Midbrain (tissue), 1 donor: ENCODE data around the gene SLC17A8.
A peak's percentile ranks its signal among the peaks of the same experiment; 100 is the strongest.
"Not testable (repeated sequence)": the region's sequence is repeated elsewhere in the genome, so short reads cannot be mapped to it uniquely, and the experiment has no call there.

Source experiments
- DNase-seq: peaks from one replicate; lab custom pipeline; 2025; lab: John Stamatoyannopoulos, UW

SLC17A8 gene

DNA sequence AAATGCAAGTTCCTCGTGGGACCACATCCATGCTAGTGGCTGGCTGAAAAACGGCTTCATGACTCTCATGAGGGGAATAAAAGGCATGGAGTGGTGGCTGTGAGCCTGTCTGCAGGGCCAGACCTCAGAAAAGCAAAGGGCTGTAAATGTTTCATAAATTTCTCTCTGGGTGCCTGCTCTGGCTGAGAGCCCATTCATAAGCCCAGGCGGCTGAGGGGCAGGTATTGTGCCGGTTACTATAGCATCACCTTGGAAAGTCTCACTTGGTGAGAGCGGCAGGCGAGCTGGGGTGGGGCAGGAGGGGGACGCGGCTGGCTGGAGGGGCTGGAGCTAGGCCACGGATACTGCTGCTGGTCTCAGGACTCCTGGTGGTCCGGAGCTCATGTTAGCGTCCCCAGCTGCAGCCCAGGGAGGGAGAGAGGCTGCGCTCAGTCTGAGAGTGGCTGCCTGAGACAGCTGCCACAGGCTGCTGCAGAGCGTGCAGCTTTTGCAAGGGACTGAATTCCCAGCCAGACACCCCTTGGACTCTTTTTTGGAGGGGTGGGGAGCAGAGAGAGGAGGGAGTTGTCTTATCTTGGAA is at the start of gene SLC17A8:
Gene SLC17A8, plus strand, starts transcription at position 431 of the 580 bp plus-strand sequence. CDS start 318 bp downstream, outside the sequence.
- peak; percentile 1 for DNase-seq

DNA sequence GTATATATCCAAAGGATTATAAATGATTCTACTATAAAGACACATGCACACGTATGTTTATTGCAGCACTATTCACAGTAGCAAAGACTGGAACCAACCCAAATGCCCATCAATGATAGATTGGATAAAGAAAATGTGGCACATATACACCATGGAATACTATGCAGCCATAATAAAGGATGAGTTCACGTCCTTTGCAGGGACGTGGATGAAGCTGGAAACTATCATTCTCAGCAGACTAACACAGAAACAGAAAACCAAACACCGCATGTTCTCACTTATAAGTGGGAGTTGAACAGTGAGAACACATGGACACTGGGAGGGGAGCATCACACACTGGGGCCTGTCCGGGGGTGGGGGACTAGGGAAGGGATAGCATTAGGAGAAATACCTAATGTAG is 48.7 kb upstream of the SLC17A8 start:
- DNase-seq, result not testable (repeated sequence)

DNA sequence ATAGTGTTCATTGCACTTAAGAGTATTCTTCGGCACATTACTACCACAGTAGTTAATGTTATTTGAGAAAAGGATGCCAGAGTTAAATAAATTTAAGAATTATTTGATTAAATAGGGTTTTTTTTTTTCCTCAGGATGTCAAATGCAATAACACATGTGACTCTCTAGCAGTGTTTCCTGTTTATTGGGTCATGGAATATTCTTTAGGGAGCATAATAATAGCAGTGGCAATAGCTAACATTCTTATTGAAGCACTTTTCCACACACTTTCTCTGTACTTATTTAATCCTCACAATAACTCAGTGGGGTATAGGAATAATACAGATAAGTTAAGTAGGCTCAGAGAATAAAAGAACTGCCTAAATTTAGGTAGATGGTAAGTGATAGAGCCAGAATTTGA is 45.6 kb upstream of the SLC17A8 start:
- DNase-seq, result no peak

DNA sequence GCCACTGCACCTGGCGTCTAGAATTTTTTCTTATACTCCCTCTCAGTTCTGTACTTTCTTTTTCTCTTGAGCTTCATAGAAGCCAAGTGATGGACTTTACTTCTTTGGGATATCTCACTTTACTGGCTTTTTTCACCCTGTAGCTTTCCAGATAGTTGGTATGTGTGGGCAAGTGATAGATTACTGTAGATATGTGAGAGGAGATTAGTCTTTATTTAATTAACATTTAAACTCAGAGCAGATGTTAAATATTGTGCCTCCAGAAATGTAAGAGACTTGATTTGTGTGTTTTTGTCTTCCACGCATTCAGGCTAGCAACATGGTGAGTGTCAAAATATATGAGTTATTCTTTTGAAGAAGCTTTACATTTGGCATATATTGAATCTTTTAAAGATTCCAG is 39.5 kb upstream of the SLC17A8 start:
- DNase-seq, result no peak

DNA sequence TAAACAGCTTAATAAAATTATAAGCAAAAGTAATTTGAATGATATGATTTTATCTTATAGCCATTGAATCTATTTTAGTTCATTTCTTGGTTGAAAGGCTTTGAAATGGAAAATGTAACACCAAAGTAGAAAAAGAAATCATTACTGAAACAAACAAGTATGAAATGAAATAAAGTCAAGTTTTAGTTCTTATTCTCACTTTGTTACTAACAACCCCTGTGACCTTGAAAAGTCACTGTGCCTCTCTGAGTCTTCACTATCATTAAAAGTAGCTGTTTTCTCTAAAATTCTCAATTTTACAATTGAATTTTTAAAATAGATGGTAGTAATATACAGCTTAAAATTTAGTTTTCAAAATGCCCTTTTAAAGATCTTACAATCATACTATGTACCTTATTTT is 32.4 kb upstream of the SLC17A8 start:
- no peak for DNase-seq

DNA sequence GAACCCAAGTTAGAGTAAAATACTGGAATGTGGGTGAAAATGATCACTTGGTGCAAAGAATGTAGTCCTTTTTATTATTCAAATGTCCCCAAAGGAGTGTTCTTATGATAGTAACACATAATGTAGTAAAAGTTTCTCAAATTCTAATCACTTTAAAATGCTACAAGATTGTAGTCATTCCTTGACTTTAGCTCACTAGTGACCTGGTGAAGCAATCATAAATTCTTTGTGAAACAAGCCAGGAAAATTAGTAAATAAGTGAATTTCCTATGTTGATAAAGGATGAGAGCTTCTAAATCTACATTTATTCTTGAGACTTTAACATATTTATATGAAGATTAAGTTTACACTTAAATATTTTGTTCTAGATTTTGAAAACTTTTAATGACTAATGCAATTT is 30.7 kb upstream of the SLC17A8 start:
- DNase-seq, result no peak

DNA sequence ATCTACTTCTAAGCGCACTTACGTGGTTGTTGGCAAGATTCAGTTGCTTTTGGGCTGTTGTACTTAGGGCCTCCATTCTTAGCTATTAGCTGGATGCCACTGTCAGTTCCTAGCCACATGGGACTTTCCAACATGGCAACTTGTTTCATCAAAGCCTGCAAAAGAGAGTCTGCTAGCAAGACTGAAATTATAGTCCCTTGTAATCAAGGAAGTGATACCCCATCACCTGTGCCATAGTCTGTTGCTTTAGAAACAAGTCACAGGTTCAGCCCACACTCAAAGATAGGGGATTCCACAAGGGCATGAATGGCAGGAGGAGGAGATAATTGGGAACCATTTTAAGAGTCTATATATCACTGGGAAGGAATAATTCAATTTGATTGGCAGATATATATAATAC is 27.1 kb upstream of the SLC17A8 start:
- no peak for DNase-seq

DNA sequence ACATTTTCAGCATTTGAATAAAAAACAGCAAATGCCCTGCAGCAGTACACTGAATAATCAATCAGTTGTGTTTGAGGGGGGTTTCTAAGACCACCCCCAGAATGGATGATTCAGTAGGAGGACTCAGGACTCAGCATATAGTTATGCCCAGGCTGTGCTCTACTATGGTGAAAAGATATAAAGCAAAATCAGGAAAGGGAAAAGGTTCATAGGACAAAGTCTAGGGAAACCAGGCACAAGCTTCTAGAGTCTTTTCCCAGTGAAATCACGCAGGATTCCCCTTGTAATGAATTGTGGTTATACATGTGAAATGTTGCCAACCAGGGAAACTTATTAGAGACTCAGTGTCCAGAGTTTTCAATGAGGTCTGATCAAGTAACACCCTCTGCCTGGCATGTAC is 25.0 kb upstream of the SLC17A8 start:
- DNase-seq, result no peak

DNA sequence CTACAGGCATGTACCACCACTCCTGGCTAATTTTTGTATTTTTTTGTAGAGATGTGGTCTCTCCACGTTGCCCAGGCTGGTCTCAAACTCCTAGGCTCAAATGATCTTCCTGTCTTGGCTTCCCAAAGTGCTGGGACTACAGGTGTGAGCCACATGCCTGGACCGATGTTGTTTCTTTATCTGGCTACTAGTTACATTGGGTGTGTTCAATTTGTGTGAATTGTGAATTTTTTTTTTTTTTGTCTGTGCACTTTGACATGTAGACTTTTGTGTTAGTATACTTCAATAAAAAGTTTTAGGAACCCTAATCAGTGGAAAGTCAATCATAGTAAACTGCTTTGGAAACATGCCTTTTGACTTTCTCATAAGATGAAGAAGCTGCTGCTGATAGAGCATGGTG is 24.0 kb upstream of the SLC17A8 start:
- no peak for DNase-seq

DNA sequence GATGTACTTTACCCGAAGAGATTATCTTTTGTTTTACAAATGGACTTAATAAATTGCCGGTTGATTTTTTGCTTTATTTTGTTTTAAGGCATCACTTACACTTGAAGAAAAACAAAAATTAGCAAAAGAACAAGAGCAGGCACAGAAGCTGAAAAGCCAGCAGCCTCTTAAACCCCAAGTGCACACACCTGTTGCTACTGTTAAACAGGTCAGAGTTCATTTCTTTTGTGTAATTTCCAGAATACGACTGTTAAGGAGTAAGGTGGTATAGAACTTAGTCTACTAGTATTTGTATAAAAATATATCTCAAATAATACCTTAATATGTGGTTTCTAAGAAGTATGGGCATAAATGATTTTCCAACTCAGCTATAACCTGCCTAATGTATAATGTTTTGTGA is 19.6 kb upstream of the SLC17A8 start:
- no peak for DNase-seq

DNA sequence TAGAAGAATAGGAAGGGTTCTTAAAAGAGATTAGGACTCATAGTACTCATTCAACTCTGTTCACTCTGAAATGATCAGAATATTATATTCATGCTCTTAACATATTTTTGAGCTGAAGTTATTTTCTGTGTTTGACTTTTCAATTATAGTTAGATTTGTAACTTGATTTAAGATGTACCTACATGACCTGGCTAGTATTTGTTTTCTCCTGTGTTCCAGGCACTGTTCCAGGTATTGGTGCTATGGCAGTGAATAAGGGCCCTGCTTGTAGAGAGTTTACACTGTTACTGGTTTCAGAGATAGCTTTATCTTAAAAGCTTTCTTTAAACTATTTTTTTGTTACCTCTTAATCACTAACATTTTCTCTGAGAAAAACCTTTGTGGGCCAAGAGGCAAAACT is 19.1 kb upstream of the SLC17A8 start:
- DNase-seq, result no peak

DNA sequence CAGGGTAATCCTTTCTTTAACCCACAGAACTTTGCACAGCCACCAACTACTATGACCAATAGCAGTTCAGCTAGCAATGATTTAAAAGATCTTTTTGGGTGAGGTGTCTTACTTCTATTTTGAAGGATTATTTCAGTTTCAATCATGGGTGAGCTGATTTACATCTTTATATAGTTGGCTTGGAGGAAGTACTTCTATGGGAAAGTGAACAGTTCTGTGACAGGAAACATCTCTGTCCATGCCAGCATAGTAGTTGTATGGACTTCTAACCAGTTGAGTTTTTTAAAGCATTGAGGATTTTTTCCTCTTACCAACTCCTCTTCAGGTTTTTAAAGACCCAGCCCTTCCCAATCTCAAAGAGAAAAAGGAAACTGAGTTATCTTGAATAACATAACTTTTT is 17.8 kb upstream of the SLC17A8 start:
- DNase-seq, result no peak

DNA sequence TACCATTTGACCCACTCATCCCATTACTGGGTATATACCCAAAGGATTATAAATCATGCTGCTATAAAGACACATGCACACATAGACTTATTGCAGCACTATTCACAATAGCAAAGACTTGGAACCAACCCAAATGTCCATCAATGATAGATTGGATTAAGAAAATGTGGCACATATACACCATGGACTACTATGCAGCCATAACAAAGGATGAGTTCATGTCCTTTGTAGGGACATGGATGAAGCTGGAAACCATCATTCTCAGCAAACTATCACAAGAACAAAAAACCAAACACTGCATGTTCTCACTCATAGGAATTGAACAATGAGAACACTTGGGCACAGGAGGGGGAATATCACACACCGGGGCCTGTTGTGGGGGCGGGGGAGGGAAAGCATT is 14.0 kb upstream of the SLC17A8 start:
- not testable (repeated sequence) for DNase-seq

DNA sequence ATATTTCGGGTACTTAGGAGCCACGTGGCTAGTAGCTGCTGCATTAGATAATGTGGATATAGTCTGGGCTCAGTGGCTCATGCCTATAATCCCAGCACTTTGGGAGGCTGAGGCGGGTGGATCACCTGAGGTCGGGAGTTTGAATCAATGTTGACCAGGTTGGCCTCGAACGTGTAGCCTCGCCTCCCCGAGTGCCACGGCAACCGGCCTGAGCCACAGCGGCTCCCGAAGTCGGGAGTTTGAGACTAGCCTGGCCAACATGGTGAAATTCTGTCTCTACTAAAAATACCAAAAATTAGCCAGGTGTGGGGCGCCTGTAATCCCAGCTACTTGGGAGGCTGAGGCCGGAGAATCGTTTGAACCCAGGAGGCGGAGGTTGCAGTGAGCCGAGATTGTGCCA is 12.5 kb upstream of the SLC17A8 start:
- not testable (repeated sequence) for DNase-seq

DNA sequence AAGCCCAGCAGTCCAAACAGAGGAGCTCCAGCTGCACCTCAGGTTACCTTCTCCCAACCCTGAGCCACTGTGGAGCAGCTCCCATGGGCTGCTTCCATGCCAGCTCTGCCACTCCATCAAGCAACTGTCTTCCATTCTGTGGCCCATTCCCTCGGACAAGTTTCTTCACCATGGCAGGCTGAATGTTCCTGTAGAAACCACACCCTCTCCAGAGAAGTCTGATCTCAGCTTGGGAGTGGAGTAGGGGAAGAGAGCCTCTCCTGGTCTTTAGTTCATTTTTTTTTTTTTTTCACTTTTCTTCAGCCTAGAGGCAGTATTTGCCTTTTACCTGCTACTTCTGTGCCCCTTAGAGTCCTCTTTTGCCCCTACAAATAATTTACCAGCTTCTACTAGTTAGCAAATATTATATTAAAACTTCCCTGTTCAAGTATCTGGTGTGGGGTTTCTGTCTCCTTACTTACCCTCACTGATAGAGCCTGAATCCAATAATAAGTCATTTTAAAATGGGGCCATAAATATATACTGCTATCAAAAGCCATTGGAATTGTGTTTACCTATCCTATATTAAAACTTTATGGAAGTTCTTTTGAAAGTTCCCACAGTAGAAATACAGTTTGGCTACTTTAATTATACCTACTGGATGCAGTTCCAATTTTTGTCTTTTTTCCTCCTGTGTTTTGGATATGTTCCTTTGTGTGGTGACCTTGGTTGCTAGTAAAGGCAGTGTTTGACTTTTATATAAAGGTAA is 11.7 kb upstream of the SLC17A8 start:
- DNase-seq, result no peak

DNA sequence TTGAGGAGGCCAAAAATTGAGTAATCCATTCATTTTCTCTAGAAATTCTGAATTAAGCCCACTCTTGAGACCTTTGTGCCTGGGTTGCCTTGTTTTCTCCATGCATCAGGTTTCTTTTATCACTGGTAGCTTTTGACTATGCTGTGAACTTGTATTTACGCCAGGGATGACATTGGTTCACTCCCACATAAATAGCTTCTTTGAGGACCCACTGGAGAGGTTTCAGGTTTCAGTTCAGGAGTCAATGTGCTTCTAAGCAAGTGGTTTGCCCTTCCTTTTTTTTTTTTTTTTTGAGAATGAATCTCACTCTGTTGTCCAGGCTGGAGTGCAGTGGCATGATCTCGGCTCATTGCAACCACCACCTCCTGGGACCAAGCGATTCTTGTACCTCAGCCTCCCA is 10.2 kb upstream of the SLC17A8 start:
- DNase-seq, result no peak

DNA sequence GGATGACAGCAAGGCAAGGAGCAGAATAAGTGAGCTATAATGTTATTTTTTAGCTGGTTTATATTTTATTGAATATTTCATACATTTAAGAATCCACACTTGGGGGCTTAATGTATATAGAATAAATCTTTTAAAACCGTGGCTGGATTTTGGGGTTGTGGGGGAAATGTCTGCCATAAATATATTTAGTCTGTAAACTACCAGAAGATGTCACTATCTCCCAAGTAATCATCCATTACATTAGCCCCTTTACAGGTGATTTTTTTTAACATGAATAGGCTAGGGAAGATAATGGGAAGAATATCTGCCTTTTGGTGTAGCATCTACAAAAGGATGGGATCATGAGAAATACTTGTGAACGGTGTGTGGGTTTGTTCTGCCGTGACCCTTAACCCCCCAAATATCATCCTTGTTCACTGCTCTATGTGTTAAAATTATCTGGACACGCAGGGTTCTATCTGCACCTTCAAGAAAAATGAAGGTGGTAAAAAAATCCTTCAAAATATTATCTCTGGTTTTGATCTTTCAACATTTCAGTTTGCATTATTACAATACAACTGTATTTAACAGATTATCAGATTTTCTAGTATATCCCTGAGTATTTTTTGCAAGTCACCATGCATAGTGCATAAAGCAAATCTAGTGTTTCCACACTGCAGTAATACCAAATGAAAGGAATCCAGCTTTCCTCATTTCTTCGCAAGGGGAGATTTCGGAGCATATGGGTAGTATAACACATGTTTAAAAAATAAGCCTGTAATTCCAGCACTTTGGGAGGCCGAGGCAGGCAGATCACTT is 8.0 kb upstream of the SLC17A8 start:
- DNase-seq, result peak; percentile 3

DNA sequence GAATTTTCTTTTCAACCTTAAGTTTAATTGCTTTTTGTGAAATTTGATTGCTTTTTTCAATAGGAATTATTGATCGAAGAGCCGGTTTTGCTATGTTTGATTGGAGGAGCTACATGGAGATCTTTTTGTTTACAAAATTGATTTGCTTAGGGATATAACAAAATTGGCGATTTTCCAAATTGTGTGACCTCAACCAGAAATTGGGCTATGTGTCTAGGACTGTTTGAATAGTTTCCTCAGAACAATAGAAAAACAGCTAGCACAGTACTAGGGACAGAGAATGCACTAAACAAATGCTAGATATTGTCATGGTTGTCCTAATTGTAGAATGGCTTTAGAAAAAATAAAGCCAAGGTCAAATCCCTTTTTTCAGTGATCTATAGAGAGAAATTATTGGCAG is 2.4 kb downstream of the SLC17A8 start:
- DNase-seq, result no peak

DNA sequence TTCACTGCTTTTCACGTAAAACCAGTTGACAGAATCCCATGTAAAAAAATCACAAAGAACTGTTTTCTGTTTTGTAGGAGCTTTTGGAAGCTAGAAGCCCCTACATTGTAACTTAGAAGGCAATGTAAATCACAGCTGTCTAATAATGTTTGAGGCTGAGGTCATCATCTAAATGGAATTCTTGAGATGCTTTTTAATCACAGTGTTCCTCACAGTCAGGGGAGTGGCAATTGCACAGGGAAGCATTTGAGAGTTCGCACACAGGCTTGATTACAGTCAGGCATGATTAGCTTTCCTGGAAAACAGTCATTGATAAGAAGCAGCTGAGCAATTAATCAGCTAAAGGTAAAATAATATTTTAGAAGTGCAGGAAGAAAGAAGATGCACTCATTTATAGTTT is 2.9 kb downstream of the SLC17A8 start:
- DNase-seq, result no peak

DNA sequence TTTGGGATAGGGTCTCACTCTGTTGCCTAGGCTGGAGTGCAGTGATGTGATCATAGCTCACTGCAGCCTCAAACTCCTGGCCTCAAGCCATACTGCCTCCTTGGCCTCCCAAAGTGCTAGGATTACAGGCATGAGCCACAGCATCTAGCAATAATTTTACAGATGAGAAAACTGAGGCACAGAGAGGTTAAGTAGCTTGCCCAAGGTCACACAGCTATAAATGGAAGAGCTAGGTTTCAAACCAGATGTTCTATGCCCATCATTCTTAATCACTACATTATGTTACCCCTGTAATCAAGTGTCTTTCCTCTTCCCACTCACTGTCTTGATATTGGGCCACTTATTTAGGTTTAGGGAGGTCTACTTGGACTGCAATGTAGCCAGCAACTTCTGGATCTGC is 3.6 kb downstream of the SLC17A8 start:
- no peak for DNase-seq

DNA sequence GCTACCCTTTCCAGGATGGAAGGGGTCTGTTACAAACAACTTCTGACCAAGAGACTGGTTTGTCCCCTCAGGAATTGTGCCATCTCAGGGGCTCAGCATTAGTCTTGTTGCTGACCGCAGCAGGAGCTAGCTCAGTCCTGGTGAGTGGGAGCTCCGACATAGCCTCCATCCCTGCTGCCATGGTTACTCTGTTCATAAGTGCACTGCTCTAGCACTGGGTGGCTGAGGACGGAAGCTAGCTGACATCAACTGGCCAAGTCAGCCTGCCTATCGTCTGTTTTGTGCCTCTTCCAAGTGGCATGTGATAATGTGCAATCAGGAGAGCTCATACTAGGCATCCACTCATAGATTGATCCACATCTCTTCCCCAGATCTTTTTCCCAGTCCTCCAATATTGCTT is 7.5 kb downstream of the SLC17A8 start:
- DNase-seq, result no peak

DNA sequence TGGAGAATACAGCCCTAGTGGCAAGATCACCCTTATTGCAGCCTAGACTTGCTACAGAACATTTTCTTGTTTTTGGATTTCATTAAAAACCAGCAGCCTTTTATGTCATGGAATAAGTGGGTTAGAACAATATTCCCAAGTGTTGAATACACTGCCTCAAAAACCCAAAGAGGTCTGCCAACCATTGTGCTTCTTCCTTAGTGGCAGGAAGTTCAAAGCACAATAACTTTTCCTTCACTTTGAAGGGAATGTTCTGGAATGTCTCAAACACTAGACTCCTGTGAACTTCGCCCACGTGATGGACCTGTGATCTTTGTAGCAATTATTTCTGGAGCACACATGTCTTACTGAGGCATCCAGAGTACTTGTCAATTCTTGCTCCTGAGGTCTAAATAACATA is 8.5 kb downstream of the SLC17A8 start:
- no peak for DNase-seq

DNA sequence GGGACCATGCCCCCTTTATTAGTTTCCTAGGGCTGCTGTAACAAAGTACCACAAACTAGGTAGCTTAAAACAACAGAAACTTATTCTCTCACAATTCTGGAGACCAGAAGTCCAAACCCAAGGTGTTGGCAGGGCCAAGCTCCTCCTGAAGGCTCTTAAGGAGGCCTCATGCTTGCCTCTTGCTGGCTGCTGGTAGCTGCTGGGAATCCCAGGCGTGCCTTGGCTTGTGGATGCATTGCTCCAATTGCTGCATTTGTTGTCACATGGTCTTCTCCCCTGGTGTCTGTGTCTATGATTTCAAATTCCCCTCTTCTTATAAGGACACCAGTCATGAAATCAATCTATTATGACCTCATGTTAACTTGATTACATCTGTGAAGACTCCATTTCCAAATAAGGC is 11.2 kb downstream of the SLC17A8 start:
- DNase-seq, result no peak
